ENCODE results near the gene CSTPP1. TPM values are rescaled to one million over a fixed set of nuclear protein-coding genes. Genes with fewer than 3 reads are reported as not detected.

Gene CSTPP1
- total RNA-seq, 2 donors from 2014 or later = 35.8 to 63.6 TPM

GRCh38 chr11:47136327-47136726 lies 199.8 kb downstream of the CSTPP1 start:
- intact Hi-C loops (cut with DNase I) = no loop called here
- Histone ChIP-seq H3K4me1 (no peaks in the 10 kb centered on the region), H3K9ac (ENCODE audit: low read depth in 2 of 2, low read length in 2 of 2) (no peak overlapping the region), H3K27me3 (no peaks in the 10 kb centered on the region), H3K4me3 (no peak overlapping the region), H3K27ac (no peak overlapping the region), H3K36me3 (no peaks in the 10 kb centered on the region), H3K9me3 (no peaks in the 10 kb centered on the region)
- DNase-seq = no peak
- no peak for TF ChIP-seq CTCF (IDR thresholded peaks at IDR 0.05)

DNA sequence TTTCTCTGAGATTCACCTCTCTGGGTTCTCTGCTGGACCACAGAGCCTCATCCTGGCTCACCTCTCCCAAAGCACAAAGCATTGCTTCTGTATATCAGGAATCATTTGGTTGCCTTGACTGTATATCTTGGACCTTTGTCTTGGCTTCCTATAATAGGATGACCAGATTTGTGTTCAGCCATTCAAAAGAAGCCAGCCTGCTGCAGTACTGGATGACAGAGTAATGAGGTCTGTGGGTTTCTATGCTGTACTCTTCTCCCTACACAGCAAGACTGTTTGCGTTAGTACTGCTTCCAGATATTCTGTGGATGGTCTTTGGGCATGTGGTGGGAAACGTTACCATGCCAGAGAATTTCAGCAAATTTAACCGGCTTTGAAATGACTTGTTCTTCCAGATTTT lies 200.4 kb downstream of the CSTPP1 start:
- no peaks in the 10 kb centered on the region for H3K4me1 ChIP-seq
- no peak overlapping the region for H3K4me3 ChIP-seq
- TF ChIP-seq CTCF (IDR thresholded peaks at IDR 0.05) = no peak
- no peak overlapping the region for H3K9ac ChIP-seq (ENCODE audit: low read depth in 2 of 2, low read length in 2 of 2)
- no peak for DNase-seq
- no peaks in the 10 kb centered on the region for H3K27me3 ChIP-seq
- intact Hi-C loops (cut with DNase I) = no loop called here
- H3K36me3 ChIP-seq = no peaks in the 10 kb centered on the region
- H3K9me3 ChIP-seq = no peaks in the 10 kb centered on the region
- H3K27ac ChIP-seq = no peak overlapping the region

DNA sequence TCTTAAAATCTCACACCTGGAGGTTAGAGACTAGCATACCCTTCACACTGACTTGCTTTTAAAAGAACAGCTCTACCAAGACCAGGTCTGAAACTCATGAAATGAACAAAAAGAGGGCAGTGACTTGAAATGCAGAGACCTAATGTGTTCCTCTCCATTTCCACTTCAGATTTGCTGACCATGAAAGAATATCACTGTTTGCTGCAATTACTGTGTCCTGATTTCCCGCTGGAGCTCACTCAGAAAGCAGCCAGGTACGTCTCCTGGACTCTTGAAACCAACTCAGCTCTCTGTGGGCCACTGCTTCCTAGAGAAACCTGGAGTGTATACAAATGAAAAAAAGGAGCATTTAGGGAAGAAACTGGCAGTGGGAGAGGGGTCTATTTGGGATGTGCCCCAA lies 200.9 kb downstream of the CSTPP1 start:
- Histone ChIP-seq H3K27ac (no peak overlapping the region), H3K36me3 (no peaks in the 10 kb centered on the region), H3K4me3 (no peak overlapping the region), H3K9me3 (no peaks in the 10 kb centered on the region), H3K9ac (ENCODE audit: low read depth in 2 of 2, low read length in 2 of 2) (no peak overlapping the region), H3K4me1 (no peaks in the 10 kb centered on the region), H3K27me3 (no peaks in the 10 kb centered on the region)
- intact Hi-C loops (cut with DNase I) = no loop called here
- no peak for TF ChIP-seq CTCF (IDR thresholded peaks at IDR 0.05)
- DNase-seq = no peak

DNA sequence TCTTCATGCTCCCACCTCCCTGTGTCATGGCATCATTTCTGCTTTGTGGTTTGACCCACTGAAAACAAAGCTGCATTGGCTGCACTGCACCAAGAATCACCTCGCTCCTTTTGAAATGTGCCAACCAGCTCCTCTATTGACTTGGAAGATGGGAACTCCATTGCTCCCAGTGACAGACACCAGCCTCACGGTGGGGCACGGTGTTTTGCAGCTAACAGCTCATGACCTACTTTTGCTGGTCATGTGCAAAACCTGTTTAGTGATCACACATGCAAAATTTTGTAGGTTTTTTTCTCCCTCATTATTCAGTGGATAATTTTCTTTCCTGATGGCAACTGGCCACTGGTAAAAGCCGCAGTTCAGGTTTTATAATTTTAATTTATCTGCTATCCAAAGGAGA lies 203.3 kb downstream of the CSTPP1 start:
- no peaks in the 10 kb centered on the region for H3K4me1 ChIP-seq
- no peak overlapping the region for H3K27ac ChIP-seq
- intact Hi-C loops (cut with DNase I) = no loop called here
- no peak overlapping the region for H3K9ac ChIP-seq (ENCODE audit: low read depth in 2 of 2, low read length in 2 of 2)
- H3K4me3 ChIP-seq = no peak overlapping the region
- no peaks in the 10 kb centered on the region for H3K36me3 ChIP-seq
- TF ChIP-seq CTCF (IDR thresholded peaks at IDR 0.05) = no peak
- H3K9me3 ChIP-seq = no peaks in the 10 kb centered on the region
- H3K27me3 ChIP-seq = no peaks in the 10 kb centered on the region
- no peak for DNase-seq

DNA sequence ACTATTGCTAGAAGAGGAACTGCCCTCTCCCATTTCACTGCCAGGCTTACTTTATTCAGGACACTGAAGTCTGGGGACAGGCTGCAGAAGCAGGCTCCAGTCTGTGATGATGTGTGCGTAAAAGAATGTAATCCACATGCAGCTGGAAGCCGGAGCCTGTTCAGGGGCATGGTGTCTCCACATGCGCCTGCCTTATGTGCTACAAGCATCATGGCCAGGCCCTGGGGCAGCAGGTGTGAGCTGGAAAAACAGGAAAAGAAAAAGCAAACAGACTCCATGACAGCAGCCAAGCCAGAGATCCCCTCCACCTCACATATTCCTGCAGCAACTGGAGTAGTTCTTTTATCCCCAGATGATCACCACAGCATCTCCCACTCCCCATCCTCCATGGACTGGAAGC lies 206.8 kb downstream of the CSTPP1 start:
- DNase-seq = no peak
- no peak overlapping the region for H3K9ac ChIP-seq (ENCODE audit: low read depth in 2 of 2, low read length in 2 of 2)
- H3K9me3 ChIP-seq = no peaks in the 10 kb centered on the region
- no peak overlapping the region for H3K27ac ChIP-seq
- no peaks in the 10 kb centered on the region for H3K36me3 ChIP-seq
- intact Hi-C loops (cut with DNase I) = no loop called here
- no peak overlapping the region for H3K4me3 ChIP-seq
- no peak for TF ChIP-seq CTCF (IDR thresholded peaks at IDR 0.05)
- no peaks in the 10 kb centered on the region for H3K27me3 ChIP-seq
- H3K4me1 ChIP-seq = no peaks in the 10 kb centered on the region

DNA sequence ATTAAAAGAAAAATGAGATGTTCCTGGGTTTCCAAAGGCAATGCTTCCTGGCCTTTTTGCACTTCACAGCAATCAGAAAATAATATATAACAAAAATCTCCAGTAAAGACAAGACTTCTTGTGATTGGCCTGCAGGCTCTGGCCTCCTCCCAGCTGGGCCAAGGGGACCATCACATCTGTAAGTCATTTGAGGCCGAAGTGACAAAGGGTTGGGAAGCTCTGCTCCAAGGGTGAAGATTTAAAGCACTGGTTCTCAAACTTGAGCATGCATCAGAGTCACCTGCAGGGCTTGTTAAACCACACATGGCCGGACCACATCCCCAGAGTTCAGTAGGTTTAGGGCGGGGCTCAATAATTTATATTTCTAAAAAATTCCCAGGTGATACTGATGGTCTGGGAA lies 208.0 kb downstream of the CSTPP1 start:
- no peak overlapping the region for H3K9ac ChIP-seq (ENCODE audit: low read depth in 2 of 2, low read length in 2 of 2)
- no peaks in the 10 kb centered on the region for H3K36me3 ChIP-seq
- no peak for DNase-seq
- no peaks in the 10 kb centered on the region for H3K27me3 ChIP-seq
- intact Hi-C loops (cut with DNase I) = no loop called here
- H3K9me3 ChIP-seq = no peaks in the 10 kb centered on the region
- no peak overlapping the region for H3K27ac ChIP-seq
- no peak overlapping the region for H3K4me3 ChIP-seq
- no peak for TF ChIP-seq CTCF (IDR thresholded peaks at IDR 0.05)
- H3K4me1 ChIP-seq = no peaks in the 10 kb centered on the region
